GM21737 (cell line): ENCODE results near the gene RTN4.

Experiments
- ATAC-seq: cut with Tn5 transposase; IDR thresholded peaks from one replicate; pipeline ENCODE4 v1.9.1; 2021; ENCODE audit warnings: mild to moderate bottlenecking, moderate library complexity; ENCODE audit not compliant: unreplicated experiment

The RTN4 gene

DNA sequence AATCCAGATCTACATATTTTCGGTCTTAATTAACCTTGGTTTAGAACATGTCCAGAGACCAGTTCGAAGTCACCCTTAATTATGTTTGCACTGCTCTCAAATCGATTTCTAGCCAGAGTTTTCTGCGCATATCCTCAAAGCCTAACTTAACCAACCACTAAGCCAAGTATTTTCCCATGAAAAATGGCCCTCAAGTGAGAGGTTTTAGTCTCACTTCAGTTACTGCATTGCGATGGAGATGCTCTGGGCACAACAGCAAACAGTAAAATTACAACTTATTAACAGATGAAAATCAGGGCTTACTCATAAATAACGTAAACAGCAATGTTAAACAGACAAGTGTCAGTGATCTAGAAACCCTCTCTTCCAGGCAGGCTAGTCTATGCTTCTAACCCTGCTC lies 4.5 kb downstream of the RTN4 start:
- ATAC-seq: no peak

DNA sequence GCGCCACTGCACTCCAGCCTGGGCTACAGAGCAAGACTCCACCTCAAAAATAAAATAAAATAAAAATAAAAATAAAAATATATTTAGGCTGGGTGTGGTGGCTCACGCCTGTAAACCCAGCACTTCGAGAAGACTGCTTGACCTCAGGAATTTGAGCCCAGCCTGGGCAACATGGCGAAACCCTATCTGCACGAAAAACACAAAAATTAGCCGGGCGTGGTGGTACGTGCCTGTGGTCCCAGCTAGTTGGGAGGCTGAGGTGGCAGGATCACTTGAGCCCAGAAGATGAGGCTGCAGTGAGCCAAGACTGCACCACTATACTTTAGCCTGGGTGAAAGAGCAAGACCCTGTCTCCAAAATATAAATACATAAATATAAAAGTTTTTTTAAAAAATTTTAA lies 6.4 kb downstream of the RTN4 start:
- ATAC-seq: no peak

DNA sequence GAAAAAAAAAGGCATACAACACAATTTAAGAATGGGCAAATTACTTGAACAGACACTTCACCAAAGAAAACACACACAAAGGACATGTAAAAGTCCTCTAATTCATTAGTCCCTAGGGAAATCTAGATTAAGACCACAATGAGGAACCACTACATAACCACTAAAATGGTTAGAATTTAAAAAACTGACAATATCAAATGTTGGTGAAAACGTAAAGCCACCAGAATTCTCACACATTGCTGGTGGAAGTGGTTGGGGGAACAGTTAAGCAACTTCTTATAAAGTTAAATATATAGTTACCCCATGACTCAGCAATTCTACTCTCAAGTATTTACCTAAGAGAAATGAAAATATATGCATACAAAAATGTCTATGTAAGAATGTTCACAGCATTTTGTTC lies 11.8 kb downstream of the RTN4 start:
- ATAC-seq: no peak

DNA sequence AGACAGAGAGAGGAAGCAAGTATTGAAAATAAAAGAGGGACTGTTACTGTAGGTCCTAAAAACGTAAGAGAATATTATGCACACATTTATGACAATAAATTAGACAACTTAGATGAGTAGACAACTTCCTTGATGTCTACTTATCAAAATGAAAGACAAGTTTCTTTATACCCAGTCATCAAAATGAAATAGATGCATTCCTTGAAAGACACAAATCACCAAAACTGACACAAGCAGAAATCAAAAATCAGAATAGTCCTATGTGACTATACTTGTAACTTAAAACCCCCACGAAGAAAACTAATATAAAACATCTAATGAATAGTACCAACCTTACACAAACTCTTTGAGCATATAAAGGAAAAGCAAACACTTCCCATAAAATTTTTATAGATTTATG lies 14.5 kb downstream of the RTN4 start:
- no peak for ATAC-seq

DNA sequence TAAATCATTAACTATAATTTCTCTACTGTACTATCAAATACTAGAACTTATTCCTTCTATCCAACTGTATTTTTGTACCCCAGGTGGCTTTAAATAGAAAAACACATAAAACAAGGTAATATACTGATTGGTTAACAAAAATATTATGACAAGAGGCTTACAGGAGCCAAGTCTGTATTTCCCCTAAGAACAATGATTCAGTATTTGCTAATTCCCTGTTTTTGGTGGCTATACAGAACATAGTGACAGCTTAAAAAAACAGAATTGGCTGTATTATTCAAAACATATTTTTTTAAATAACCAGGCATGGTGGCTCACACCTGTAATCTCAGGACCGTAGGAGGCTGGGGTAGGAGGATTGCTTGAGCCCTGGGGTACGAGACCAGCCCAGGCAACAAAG lies 16.3 kb downstream of the RTN4 start:
- ATAC-seq: no peak

DNA sequence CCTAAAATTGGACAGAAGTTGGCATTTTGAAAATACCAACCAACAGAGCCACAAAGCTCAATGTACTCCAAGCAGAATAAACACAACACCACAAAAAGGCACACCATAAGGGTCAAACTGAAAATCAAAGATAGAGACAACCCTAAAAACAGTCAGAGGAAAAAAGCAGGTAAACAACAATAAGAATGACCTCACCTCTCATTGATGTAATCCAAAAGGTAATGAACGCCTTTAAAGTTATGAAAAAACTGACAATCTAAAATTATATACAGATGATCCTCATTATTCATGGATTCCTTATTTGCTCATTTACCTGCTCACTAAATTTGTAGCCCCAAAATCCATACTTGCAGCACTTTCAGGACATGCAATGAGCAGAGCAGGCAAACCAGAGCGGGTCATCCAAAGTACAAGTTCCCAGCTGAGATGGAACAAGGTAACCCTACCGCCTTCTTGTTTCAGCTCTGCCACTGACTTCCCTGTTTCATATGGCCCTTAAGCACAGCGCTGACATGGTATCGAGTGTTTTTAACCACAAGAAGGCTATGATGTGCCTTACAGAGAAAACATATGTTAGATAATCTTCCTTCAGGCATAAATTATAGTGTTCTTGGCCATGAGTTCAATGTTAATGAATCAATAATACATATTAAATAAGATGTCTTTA lies 17.0 kb downstream of the RTN4 start:
- ATAC-seq: peak; percentile 88

DNA sequence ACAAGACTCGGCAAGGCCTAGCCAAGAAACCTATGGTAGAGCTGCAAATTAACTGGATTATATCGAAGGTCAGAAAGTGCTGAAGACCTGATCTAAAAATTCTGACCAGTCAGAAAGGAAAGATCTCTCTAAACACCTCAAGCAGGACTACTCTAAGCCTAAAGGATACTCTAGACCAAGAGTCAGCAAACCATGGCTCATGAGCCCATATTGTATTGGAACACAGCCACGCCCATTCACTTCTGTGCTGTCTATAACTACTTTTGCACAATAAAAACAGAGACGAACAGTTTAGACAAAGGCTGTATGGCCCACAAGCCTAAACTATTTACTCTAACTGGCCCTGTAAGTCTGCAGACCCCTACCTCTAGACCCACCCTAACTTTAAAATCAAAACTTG lies 18.7 kb downstream of the RTN4 start:
- no peak for ATAC-seq

DNA sequence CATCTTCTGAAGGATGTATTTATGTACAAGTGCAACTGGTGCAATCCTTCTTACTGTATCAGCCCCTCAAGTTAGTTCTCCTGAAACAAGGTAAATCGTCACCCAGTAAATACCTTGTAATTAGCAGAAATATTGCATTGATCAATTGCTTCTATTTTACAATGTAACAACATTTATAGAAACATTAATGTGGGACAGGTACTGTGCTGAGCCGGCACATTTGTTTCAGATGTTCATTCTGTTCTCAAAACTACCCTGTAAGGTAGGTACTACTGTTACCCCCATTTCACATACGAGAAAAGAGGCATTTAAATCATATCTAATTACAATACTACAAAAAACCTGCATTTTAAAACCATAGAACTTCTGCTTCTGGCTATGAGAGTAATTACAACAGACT lies 19.5 kb downstream of the RTN4 start:
- ATAC-seq: no peak

DNA sequence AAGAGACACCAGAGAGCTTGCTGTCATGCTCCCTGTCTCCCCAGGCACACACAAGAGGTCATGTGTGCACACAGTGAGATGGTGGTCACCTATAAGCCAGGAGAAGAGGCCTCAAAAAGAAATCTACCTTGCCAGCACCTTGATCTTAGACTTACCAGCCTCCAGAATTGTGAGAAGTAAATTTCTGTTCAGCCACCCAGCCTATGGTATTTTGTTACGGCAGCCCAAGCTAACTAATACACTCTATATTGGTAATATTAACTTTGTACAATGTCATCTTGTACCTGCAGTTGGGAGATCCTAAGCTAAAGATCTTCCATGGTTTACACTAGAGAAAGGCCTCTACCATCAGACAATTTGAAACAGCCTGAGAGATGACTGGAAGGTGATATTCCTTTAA lies 21.2 kb downstream of the RTN4 start:
- no peak for ATAC-seq

DNA sequence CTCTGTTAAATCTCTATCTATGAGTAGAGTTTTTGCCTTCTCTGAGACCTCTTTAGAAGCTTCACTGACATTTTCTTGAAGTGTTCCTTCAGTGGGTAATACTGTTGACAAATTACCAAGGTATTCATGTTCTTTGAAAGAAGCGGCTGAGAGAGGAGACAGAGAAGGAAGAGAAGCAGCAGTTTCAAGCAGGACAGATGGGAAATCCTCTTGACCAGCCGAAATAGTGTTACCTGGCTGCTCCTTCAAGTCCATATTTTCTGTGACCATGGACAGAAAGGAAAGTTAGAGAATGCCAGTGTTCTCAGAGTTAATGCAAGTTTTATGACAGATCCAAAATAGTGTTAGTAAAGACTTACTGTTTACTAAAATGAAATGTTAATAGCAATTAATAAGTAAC lies 23.0 kb downstream of the RTN4 start:
- no peak for ATAC-seq

DNA sequence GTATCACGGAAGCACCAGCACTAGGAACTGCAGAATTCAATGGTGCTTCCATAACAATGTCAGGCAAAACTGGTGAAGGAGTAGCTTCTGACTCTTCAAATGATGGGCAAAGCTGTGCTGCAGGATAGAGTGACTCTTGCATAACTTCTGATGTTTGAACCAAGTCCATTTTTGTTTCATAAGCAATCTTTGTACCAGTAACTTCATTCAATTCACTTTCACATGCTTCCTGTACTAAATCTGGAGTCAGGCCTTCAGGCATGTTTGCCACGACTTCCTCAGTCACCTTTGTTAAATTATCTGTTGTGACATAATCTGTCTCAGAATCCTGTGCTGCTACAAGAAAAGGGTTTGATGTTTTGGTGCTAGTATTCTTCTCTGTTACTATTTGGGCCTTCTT lies 24.0 kb downstream of the RTN4 start:
- ATAC-seq: no peak

DNA sequence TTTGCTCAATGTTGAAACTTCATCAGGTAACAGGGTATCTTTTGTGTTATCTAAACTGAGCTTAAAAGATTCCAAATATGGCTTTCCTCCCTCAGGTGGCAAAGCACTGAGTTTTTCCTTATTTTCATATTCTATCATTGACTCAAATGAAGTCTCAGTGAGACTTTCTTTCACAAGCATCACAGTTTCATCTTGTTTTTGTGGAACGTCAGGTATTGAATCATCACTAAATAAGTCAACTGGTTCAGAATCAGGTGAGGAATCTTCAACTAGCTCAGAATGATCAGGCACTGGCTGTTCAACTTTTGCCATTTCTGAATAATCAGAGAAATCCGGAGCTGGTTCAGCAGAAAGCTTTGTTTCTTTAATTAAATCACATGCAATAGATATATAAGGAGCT lies 24.6 kb downstream of the RTN4 start:
- peak; percentile 32 for ATAC-seq

DNA sequence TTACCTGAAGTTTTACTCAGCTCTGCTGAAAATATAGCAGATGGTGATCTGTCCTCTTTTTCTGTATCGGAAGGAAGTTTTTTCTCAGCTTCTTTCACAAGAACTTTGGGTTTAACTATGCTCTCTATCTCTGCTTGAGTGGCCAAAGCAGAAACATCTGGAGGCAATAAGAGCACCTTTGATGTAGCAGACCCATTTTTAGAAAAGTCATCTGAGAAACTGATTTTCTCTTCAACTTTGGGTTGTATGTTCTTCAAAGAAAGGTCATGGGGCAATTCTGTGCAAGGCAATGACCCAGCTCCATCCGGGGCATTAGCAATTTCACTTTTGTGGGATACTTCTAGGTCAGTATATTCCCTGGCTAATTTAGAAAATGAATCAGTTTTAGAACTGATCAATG lies 25.2 kb downstream of the RTN4 start:
- ATAC-seq: peak; percentile 65

DNA sequence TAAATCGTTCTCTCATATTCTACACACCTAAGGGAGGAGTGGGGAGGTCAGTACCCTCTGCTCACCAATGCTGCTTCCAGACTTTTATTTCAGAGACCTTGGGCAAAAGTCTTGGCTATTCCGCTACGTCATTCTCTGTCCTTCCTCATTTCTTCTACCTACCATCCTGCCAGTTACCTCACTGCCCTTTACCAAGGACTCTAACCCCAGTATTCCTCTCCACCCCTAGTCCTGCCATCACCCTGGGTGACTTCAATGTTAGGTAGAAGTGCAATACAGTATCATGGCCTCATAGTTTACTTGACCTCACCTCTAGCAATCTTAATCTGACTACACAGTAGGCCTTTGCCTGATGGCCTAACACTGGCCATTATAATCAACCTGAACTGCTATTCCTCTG lies 27.8 kb downstream of the RTN4 start:
- ATAC-seq: no peak

DNA sequence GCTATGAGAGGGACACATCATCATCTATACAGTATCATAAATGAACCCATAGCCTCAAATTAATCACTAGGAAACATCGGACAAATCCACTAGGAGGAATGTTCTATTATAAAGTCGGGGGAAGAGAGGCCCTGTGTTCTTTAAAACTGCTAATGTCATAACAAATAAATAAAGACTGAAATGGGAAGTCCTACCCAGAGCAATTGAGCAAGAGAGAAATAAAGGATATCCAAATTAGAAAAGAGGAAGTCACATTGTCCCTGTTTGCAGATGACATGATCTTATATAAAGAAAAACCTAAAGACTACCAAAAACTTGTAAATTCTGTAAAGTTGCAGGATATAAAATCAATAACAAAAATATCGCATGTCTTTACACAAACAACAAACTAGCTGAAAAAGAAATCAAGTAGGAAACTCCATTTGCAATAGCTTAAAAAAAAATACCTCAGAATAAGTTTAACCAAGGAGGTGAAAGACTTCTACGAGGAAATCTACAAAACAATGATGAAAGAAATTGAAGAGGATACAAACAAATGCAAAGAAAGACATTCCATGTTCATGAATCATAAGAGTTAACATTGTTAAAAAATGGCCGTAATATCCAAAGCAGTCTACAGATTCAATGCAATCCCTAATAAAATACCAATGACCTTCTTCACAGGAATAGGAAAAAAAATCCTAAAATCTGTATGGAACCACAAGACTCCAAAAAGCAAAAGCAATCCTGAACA lies 30.6 kb downstream of the RTN4 start:
- ATAC-seq: no peak

DNA sequence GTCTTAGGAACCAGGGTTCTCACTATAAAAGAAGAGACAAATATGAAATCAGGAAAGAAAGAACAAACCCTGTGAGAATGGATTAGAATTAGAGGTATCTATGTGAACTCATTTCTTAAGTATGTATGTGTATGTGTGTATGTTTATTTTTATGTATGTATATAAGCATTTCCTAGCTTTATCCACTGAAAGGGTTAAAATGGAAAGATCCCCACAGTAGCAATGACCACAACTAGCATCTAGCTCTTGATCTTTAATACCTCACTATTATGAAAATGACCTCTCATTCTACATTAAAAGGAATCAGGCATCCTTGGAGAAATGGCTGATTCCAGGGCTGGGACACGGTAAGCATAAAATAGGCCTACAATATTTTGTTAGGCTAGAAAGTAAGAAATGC lies 31.6 kb downstream of the RTN4 start:
- ATAC-seq: no peak

DNA sequence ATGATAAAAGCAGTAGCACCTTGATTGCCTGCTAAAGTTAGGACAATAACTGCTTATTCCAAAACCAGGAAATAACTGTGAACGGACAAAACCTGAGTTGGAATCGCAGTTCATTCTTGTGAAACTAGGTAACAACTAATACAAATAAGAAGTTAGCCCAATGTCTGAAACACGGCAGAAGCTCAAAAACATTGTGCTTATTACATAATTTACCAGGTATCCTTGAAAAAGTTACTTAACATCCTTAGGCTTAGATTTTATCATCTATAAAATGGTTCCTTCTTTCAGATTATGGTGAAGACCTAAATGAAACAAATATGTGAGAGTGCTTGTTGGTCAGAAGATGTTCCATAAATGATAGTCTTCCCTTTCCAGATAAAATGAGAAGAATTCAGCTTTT lies 32.4 kb downstream of the RTN4 start:
- ATAC-seq: no peak

DNA sequence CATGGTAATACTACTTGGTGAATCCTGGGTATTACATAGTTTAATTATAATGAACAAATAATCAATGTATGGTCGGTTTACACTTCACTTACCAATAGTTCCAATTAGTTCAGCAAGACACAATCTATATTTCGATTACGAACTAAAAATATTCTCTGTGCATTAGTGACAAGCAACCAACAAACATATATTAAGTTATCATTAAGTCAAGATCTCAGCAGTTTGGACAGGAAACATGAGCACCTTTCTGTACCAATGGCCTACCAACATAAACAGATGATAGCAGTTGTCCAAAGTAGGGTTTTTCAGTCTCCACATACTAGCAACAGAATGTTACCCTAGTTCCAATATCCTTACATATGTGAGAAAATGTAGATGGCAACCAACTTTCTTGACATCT lies 32.8 kb downstream of the RTN4 start:
- ATAC-seq: no peak

DNA sequence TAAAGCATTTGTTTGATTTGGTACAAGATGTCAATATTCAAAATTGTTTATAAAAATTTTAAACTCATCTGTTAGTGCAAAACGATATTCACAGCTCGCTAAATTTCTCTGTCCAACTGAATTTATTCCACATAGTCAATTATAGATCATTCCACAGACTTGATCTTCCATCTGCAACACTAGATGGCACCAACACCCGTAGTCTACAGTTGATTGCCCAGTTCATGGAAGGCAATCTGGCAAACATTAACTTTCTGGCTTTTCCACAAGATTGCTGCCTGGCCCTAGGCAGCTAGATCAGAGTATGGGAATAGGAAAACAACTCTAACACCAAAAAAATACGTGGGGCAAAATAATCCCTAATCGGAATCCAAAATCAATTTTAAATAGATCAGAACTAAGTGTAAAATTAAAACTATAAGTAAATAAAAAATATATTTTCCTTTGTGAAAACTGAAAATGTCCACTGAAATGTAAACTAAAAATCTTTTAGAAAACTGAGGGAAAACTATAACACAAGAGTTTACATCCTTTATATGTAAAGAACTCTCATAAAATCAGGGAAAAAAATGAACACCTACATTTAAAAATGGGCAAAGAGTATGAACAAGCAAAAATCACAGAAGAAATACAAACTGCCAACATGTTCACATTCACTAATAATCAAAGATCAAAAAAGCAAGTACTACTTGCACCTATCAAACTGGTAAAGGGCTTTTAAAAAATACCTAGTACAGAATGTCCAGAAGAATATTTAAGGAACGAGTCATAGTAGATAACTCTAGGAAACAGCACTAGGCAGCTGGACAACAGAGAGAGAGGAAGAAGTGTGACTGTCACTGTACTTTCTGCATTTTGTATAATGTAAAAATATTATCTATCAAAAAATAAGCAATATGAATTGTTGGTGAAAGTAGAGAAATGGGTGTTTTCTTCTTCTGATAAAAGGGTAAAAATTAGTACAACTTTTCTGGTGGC lies 35.0 kb downstream of the RTN4 start:
- ATAC-seq: no peak

DNA sequence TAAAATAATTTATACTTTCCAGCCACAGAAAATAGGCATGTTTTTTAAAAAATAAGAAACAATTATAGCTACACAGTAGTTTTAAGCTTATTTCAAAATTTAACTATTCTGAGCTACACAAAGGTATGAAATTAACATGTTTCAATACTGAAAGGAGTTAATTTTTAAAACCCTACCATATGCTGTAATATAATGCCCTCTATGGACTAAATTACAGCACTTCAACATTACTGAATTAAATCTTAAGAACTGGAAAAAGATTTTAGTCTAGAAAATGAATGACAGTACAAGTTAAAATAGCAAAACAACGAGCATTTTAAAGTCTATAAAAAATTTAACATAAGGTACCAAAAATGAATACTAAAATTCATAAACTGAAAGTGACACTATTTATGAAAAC lies 36.3 kb downstream of the RTN4 start:
- ATAC-seq: no peak

DNA sequence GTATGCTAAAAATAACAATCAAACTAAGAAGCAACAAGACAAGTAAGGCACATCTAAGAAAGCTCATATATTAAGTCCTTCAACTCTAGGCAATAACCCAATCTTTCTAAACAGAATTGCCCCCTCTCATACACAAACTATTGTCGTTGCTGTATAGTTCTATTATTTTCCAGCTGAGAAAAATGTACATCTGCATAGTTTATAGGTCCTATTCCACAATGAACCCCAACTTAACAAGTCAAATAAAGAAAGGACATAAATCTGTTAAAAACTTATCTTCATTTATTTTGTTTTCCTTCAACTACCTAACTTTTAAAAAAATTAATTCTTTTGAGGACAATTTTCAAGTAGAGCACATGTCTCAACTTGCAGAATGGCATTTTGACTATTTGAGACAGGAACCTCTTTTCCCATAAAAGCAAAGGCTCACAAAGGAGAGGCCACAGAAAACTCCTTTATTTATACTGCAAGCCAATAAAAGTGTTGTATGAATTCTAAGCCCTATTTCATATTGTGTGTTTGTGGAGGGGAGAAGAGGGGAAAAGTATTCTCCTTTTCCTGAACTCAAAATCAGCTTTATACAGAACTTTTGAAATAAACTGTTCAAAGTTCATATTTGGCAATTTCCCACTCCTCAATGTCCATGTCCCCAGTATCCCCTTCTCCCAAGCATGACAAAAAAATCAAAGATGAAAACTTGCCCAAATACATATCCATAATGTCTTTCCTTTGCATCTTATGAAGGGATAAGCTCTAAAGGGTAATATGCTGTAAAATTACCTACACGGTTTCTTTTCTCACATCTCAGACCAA lies 37.4 kb downstream of the RTN4 start:
- no peak for ATAC-seq
